Measurements from ENCODE around the gene RPS6KA5.
"Not testable (repeated sequence)": the region's sequence is repeated elsewhere in the genome, so short reads cannot be mapped to it uniquely, and the experiment has no call there.

The RPS6KA5 gene

GRCh38 chr14:90965765-90966164 lies 94.7 kb downstream of the RPS6KA5 start:
- in situ Hi-C loops (cut with MboI; ENCODE audit: low pct_unique_long_range_greater_than_20kb, low sequenced_read_pairs, unreplicated experiment) = no loop called here
- TF ChIP-seq, protein P1, sequence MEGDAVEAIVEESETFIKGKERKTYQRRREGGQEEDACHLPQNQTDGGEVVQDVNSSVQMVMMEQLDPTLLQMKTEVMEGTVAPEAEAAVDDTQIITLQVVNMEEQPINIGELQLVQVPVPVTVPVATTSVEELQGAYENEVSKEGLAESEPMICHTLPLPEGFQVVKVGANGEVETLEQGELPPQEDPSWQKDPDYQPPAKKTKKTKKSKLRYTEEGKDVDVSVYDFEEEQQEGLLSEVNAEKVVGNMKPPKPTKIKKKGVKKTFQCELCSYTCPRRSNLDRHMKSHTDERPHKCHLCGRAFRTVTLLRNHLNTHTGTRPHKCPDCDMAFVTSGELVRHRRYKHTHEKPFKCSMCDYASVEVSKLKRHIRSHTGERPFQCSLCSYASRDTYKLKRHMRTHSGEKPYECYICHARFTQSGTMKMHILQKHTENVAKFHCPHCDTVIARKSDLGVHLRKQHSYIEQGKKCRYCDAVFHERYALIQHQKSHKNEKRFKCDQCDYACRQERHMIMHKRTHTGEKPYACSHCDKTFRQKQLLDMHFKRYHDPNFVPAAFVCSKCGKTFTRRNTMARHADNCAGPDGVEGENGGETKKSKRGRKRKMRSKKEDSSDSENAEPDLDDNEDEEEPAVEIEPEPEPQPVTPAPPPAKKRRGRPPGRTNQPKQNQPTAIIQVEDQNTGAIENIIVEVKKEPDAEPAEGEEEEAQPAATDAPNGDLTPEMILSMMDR (IDR thresholded peaks at IDR 0.05; ENCODE audit: extremely low read depth, insufficient read depth, missing control alignments) = no peak
- DNase-seq (ENCODE audit: low spot score) = no peak

DNA sequence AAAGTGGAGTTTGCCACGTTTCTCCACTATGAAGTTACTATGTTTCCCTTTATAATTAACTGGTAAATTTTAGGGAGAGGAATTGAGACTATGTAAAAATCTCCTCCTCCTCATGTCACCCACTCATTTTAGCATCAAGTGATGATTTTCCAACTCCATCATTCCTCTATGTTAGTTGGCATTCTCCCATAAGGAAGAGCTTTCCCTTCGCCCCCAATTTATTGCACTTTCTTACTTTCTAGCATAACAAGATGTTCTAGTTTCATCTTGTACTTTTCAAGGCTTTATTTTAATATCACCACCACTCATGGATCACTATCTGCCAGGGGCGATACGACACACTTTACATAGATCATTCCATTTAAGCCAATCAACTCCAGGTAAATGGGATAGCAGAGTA lies 97.1 kb downstream of the RPS6KA5 start:
- DNase-seq (ENCODE audit: low spot score) = no peak
- in situ Hi-C loops (cut with MboI; ENCODE audit: low pct_unique_long_range_greater_than_20kb, low sequenced_read_pairs, unreplicated experiment) = no loop called here
- TF ChIP-seq, protein P1 (IDR thresholded peaks at IDR 0.05; ENCODE audit: extremely low read depth, insufficient read depth, missing control alignments) = no peak

DNA sequence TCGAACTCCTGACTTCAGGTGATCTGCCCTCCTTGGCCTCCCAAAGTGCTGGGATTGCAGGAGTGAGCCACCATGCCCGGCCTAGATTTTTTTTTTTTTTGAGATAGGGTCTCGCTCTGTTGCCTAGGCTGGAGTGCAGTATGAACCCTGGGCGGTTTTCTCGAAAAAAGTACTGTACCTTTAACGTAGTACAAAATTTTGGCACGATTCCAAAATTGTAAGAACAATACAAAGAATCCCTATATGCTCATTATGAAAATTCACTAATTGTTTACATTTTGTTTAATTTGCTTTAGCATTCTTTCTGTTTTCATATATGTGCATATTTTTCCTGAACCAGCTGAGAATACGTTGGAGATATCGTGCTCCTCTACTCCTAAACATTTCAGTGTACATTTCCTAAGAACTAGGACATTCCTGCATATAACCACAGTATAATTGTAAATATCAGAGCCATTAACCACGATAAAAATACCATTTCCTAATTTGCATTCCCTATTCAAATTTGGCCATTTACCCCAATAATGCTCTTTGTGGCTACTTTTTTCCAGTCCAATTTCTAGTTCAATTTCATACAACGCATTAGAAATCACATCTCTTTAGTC lies 97.8 kb downstream of the RPS6KA5 start:
- DNase-seq (ENCODE audit: low spot score) = no peak
- TF ChIP-seq, protein P1 (IDR thresholded peaks at IDR 0.05; ENCODE audit: extremely low read depth, insufficient read depth, missing control alignments) = no peak
- in situ Hi-C loops (cut with MboI; ENCODE audit: low pct_unique_long_range_greater_than_20kb, low sequenced_read_pairs, unreplicated experiment) = no loop called here

GRCh38 chr14:90960818-90961217 lies 99.6 kb downstream of the RPS6KA5 start:
- no peak for DNase-seq (ENCODE audit: low spot score)
- in situ Hi-C loops (cut with MboI; ENCODE audit: low pct_unique_long_range_greater_than_20kb, low sequenced_read_pairs, unreplicated experiment) = no loop called here

DNA sequence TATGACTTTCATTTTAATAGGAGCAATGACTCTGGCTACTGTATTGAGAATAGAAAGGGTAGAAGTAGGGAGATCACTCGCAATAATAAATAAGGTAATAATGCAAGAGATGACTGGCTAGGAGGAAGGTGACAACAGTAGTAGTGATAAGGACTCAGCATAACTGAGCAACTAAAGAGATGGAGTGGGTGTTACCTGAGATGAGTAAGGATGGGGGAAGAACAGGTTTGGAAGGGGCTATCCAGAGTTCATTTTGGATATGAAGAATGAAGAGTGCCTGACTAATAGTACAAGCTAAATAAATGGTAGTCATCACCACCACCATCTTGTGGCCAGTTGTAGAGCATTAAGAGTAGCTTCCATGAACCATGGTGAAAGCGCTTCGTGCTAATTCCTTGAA lies 101.1 kb downstream of the RPS6KA5 start:
- TF ChIP-seq, protein P1 (IDR thresholded peaks at IDR 0.05; ENCODE audit: extremely low read depth, insufficient read depth, missing control alignments) = no peak
- in situ Hi-C loops (cut with MboI; ENCODE audit: low pct_unique_long_range_greater_than_20kb, low sequenced_read_pairs, unreplicated experiment) = no loop called here
- no peak for DNase-seq (ENCODE audit: low spot score)

More at GRCh38 chr14:90960818-90961217, 99.6 kb downstream of the RPS6KA5 start:
- TF ChIP-seq, protein P1 (IDR thresholded peaks at IDR 0.05; ENCODE audit: extremely low read depth, insufficient read depth, missing control alignments) = no peak

DNA sequence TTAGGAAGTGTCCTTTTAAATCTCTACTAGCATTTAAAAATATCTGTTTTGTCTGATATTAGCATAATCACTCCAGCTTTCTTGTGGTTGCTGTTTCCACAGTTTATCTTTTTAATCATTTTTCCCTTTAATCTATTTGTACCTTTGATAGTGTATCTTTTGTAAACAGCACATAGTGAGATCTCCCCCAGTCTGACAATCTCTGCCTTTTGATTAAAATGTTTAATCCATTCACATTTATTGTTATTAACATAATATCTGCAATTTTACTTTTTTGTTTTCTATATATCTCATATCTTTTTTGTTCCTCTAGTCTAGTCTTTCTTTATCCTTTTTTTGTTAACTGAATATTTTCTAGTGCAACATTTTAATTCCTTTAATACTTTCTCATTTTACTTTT lies 104.2 kb downstream of the RPS6KA5 start:
- TF ChIP-seq, protein P1 (IDR thresholded peaks at IDR 0.05; ENCODE audit: extremely low read depth, insufficient read depth, missing control alignments) = no peak
- no peak for DNase-seq (ENCODE audit: low spot score)
- in situ Hi-C loops (cut with MboI; ENCODE audit: low pct_unique_long_range_greater_than_20kb, low sequenced_read_pairs, unreplicated experiment) = no loop called here

DNA sequence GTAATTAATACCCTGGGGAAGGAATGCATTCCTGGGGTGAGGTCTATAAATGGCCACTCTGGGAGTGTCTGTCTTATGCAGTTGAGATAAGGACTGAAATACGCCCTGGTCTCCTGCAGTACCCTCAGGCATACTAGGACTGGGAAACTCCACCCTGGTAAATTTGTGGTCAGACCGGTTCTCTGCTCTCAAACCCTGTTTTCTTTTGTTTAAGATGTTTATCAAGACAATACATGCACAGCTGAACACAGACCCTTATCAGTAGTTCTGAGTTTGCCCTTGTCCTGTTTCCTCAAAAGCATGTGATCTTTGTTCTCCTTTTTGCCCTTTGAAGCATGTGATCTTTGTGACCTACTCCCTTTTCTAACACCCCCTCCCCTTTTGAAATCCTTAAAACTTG lies 106.8 kb downstream of the RPS6KA5 start:
- in situ Hi-C loops (cut with MboI; ENCODE audit: low pct_unique_long_range_greater_than_20kb, low sequenced_read_pairs, unreplicated experiment); DNase-seq (ENCODE audit: low spot score): not testable (repeated sequence)

Measured in GM13977 (cell line).